A549 (cell line): ENCODE data around the gene CEP63. TPM values are rescaled to one million over a fixed set of nuclear protein-coding genes. Genes with fewer than 3 reads are reported as not detected.

Source experiments
- ATAC-seq, 2 experiments: fragments of 200-7000 bp in 1 of 2; fragments of >200 bp in 1 of 2; cut with Nextera tagmentation in 1 of 2; cut with Tn5 transposase in 1 of 2; 3 replicates each; pipeline versions ENCODE4 v1.8.0 to v1.9.1; 2018 to 2020; ENCODE audit warnings: mild to moderate bottlenecking in 1 of 2, moderate library complexity in 1 of 2
- CTCF ChIA-PET: fragments of 300-600 bp; sonication (Branson Sonifier 250); formaldehyde crosslinking; extraction: SDS; loops from one replicate; lab custom pipeline; 2021; ENCODE audit warnings: antibody characterized with exemption, inconsistent platforms; lab: Yijun Ruan, JAX
- POLR2A ChIA-PET: fragments of 350-600 bp; formaldehyde crosslinking; extraction: SDS; loops from one replicate; lab custom pipeline; 2021; ENCODE audit warnings: antibody characterized with exemption, inconsistent platforms; lab: Yijun Ruan, JAX
- DNase-seq, 2 experiments: peaks; one replicate each; pipeline versions ENCODE4 v3.0.0 to v3.0.0-alpha.2; 2011 to 2016; ENCODE audit warnings: low read depth in 1 of 2, low spot score in 1 of 2
- FAIRE-seq: peaks from 2 replicates; lab custom pipeline; 2011; peaks lifted over from hg19 to GRCh38; lab: Jason Lieb, UNC
- H3K27ac ChIP-seq, 2 experiments: fragments of >200 bp; sonication (Bioruptor Twin); formaldehyde crosslinking; 3 replicates each; pipeline ENCODE4 v1.5.1; 2016 to 2017
- H3K4me1 ChIP-seq: fragments of >200 bp; sonication (Bioruptor Twin); formaldehyde crosslinking; 3 replicates; pipeline ENCODE4 v1.6.1; 2016
- H3K4me2 ChIP-seq: fragments of >200 bp; sonication (Bioruptor Twin); formaldehyde crosslinking; 3 replicates; pipeline ENCODE4 v1.6.1; 2016
- H3K4me3 ChIP-seq: fragments of >200 bp; sonication (Bioruptor Twin); formaldehyde crosslinking; 3 replicates; pipeline ENCODE4 v1.5.1; 2016
- H3K9me3 ChIP-seq: fragments of >200 bp; sonication (Bioruptor Twin); formaldehyde crosslinking; 3 replicates; pipeline ENCODE4 v1.6.1; 2016
- EHF ChIP-seq: fragments of 250-450 bp; sonication (Bioruptor Pico); IDR thresholded peaks from 2 replicates; pipeline ENCODE4 v1.5.0; 2020; ENCODE audit warnings: mild to moderate bottlenecking
- EHMT2 ChIP-seq: fragments of 200-600 bp; sonication (generic); IDR thresholded peaks from 2 replicates; pipeline ENCODE4 v1.6.1; 2016; ENCODE audit warnings: antibody characterized with exemption, low read depth, mild to moderate bottlenecking, moderate library complexity
- EP300 ChIP-seq, 2 experiments: fragments of >200 bp; sonication (Bioruptor Twin); formaldehyde crosslinking; IDR thresholded peaks; 2 replicates in 1 of 2; 3 replicates in 1 of 2; pipeline ENCODE4 v1.6.1; 2016 to 2017
- ESRRA ChIP-seq: fragments of 150-350 bp; IDR thresholded peaks from 2 replicates; pipeline ENCODE4 v1.6.1; 2014; ENCODE audit warnings: mild to moderate bottlenecking, low read length, borderline replicate concordance
- FOSL2 ChIP-seq, 2 experiments: fragments of 450-650 bp in 1 of 2; fragments of >200 bp in 1 of 2; sonication (Bioruptor Twin) in 1 of 2; formaldehyde crosslinking; IDR thresholded peaks; 2 replicates each; pipeline versions ENCODE4 v1.5.0 to v1.6.1; 2016 to 2020; ENCODE audit warnings: mild to moderate bottlenecking in 1 of 2, moderate library complexity in 1 of 2
- FOXS1 ChIP-seq: fragments of 250-450 bp; sonication (Bioruptor Pico); IDR thresholded peaks from 2 replicates; pipeline ENCODE4 v1.5.0; 2020; ENCODE audit warnings: mild to moderate bottlenecking, moderate library complexity
- GATA3 ChIP-seq: IDR thresholded peaks from 2 replicates; pipeline ENCODE4 v1.6.1; 2012; ENCODE audit warnings: borderline replicate concordance
- HDAC2 ChIP-seq: fragments of 200-600 bp; sonication (generic); IDR thresholded peaks from 2 replicates; pipeline ENCODE4 v1.6.1; 2016
- HEYL ChIP-seq: fragments of 250-450 bp; sonication (Bioruptor Pico); IDR thresholded peaks from 2 replicates; pipeline ENCODE4 v1.8.0; 2021; ENCODE audit warnings: mild to moderate bottlenecking, moderate library complexity
- HOXA7 ChIP-seq: fragments of 250-450 bp; sonication (Bioruptor Pico); IDR thresholded peaks from 2 replicates; pipeline ENCODE4 v1.5.0; 2020; ENCODE audit warnings: mild to moderate bottlenecking, moderate library complexity
- HOXB5 ChIP-seq: fragments of 250-450 bp; sonication (Bioruptor Pico); IDR thresholded peaks from 2 replicates; pipeline ENCODE4 v1.5.0; 2020; ENCODE audit warnings: mild to moderate bottlenecking, moderate library complexity
- JUNB ChIP-seq: fragments of >200 bp; sonication (Bioruptor Twin); formaldehyde crosslinking; IDR thresholded peaks from 2 replicates; pipeline ENCODE4 v1.6.1; 2016
- KDM1A ChIP-seq: fragments of 200-600 bp; sonication (generic); IDR thresholded peaks from 2 replicates; pipeline ENCODE4 v1.6.1; 2016; ENCODE audit warnings: low read depth, mild to moderate bottlenecking
- KDM5A ChIP-seq: fragments of 200-600 bp; sonication (generic); IDR thresholded peaks from 2 replicates; pipeline ENCODE4 v1.6.1; 2016; ENCODE audit warnings: antibody characterized with exemption, mild to moderate bottlenecking
- MAFK ChIP-seq: fragments of 450-650 bp; IDR thresholded peaks from 2 replicates; pipeline ENCODE4 v1.6.1; 2014; ENCODE audit not compliant: partially characterized antibody
- MAZ ChIP-seq: fragments of 150-350 bp; IDR thresholded peaks from 2 replicates; pipeline ENCODE4 v1.6.1; 2014; ENCODE audit warnings: antibody characterized with exemption, low read depth, low read length, borderline replicate concordance
- MYC ChIP-seq: IDR thresholded peaks from 2 replicates; pipeline ENCODE4 v1.6.1; 2012; ENCODE audit warnings: mild to moderate bottlenecking, inconsistent platforms, low read length, improper control_type of control experiment, borderline replicate concordance
- NFE2L2 ChIP-seq: fragments of 150-350 bp; conservative IDR thresholded peaks from 2 replicates; pipeline ENCODE4 v1.6.1; 2014; ENCODE audit warnings: low read length
- NPAS2 ChIP-seq: fragments of 250-450 bp; sonication (Bioruptor Pico); IDR thresholded peaks from 2 replicates; pipeline ENCODE4 v1.8.0; 2022; ENCODE audit warnings: mild to moderate bottlenecking, moderate library complexity, borderline replicate concordance
- POLR2AphosphoS2 ChIP-seq: conservative IDR thresholded peaks from 2 replicates; pipeline ENCODE4 v1.6.1; 2012; ENCODE audit warnings: low read length, improper control_type of control experiment, inconsistent platforms
- RFX5 ChIP-seq: fragments of 450-650 bp; IDR thresholded peaks from 2 replicates; pipeline ENCODE4 v1.7.1; 2014; ENCODE audit warnings: antibody characterized with exemption, mild to moderate bottlenecking, moderate library complexity
- RNF2 ChIP-seq: fragments of 200-600 bp; sonication (generic); IDR thresholded peaks from 2 replicates; pipeline ENCODE4 v1.6.1; 2016; ENCODE audit warnings: low read depth, mild to moderate bottlenecking, antibody characterized with exemption, moderate library complexity, borderline replicate concordance
- TFCP2L1 ChIP-seq: fragments of 250-450 bp; sonication (Bioruptor Pico); IDR thresholded peaks from 2 replicates; pipeline ENCODE4 v1.5.0; 2021; ENCODE audit warnings: mild to moderate bottlenecking
- TP53 ChIP-seq: fragments of 250-450 bp; sonication (Bioruptor Pico); IDR thresholded peaks from 2 replicates; pipeline ENCODE4 v1.5.0; 2021; ENCODE audit warnings: mild to moderate bottlenecking, moderate library complexity
- ZFP36 ChIP-seq: fragments of 450-650 bp; IDR thresholded peaks from 2 replicates; pipeline ENCODE4 v1.6.1; 2014; ENCODE audit warnings: borderline replicate concordance; ENCODE audit not compliant: partially characterized antibody
- WGBS: methylation state at CpG from one replicate; pipeline ENCODE4 v1.1.6; 2017; ENCODE audit errors: missing lambda C conversion rate; 5-methylcytosine and 5-hydroxymethylcytosine counted together
- polyA plus RNA-seq, 4 experiments: library from polyadenylated mRNA; depleted of rRNA in 3 of 4; stranded (reverse); fragments of >200 nt; fragmentation: RNase III in 1 of 4; extraction: RNeasy Plus Mini Kit Qiagen cat#74134 plus additional on column Dnase treatment in 1 of 4; gene quantifications; 2 replicates in 3 of 4; 3 replicates in 1 of 4; pipeline ENCODE4 v1.2.3, GENCODE V29; 2011 to 2017
- TF ChIP-seq, protein P1 (sequence below): fragments of 200-600 bp; sonication (generic); IDR thresholded peaks from 2 replicates; pipeline ENCODE4 v1.6.1; 2016; ENCODE audit warnings: antibody characterized with exemption, mild to moderate bottlenecking, moderate library complexity
- TF ChIP-seq, protein P2 (sequence below): IDR thresholded peaks from 2 replicates; pipeline ENCODE4 v1.6.1; 2012
- TF ChIP-seq, protein P3 (sequence below): fragments of 250-450 bp; sonication (Bioruptor Pico); IDR thresholded peaks from 2 replicates; pipeline ENCODE4 v1.5.0; 2021; ENCODE audit warnings: mild to moderate bottlenecking, moderate library complexity, borderline replicate concordance

Gene CEP63
- polyA plus RNA-seq, 2 of the 4 experiments (the other 2 are of a cell fraction), result 17.4 to 24.0 TPM

DNA sequence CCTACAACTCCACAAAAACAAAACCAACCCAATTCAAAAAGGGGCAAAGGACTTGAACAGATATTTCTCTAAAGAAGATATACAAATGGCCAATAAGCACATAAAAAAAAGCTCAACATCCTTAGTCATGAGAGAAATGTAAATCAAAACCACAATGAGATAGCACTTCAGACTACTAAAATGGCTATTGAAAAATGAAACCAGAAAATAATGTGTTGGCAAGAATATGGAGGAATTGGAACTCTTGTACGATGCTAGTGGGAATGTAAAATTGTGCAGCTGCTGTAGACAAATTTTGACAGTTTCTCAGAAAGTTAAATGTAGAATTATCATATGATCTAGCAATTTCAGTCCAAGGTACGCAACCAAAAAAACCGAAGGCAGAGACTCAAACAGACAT, 136.0 kb downstream of the CEP63 start:
- FAIRE-seq (no peak), ATAC-seq (no peak), DNase-seq (no peak)
- H3K4me2 ChIP-seq, result no peak overlapping the region
- no peak overlapping the region for H3K27ac ChIP-seq
- CTCF ChIA-PET, result no interaction called here
- WGBS, result 63% methylated on average over 3 of the region's 3 CpGs
- no peak overlapping the region for H3K4me3 ChIP-seq
- TF ChIP-seq, protein P1, sequence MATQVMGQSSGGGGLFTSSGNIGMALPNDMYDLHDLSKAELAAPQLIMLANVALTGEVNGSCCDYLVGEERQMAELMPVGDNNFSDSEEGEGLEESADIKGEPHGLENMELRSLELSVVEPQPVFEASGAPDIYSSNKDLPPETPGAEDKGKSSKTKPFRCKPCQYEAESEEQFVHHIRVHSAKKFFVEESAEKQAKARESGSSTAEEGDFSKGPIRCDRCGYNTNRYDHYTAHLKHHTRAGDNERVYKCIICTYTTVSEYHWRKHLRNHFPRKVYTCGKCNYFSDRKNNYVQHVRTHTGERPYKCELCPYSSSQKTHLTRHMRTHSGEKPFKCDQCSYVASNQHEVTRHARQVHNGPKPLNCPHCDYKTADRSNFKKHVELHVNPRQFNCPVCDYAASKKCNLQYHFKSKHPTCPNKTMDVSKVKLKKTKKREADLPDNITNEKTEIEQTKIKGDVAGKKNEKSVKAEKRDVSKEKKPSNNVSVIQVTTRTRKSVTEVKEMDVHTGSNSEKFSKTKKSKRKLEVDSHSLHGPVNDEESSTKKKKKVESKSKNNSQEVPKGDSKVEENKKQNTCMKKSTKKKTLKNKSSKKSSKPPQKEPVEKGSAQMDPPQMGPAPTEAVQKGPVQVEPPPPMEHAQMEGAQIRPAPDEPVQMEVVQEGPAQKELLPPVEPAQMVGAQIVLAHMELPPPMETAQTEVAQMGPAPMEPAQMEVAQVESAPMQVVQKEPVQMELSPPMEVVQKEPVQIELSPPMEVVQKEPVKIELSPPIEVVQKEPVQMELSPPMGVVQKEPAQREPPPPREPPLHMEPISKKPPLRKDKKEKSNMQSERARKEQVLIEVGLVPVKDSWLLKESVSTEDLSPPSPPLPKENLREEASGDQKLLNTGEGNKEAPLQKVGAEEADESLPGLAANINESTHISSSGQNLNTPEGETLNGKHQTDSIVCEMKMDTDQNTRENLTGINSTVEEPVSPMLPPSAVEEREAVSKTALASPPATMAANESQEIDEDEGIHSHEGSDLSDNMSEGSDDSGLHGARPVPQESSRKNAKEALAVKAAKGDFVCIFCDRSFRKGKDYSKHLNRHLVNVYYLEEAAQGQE, result no peak
- TF ChIP-seq RFX5, result no peak
- no peak for TF ChIP-seq TP53 (CRISPR knock-in tag)
- no peak for TF ChIP-seq MYC
- no peak for TF ChIP-seq FOXS1 (CRISPR knock-in tag)
- no peak for TF ChIP-seq MAFK
- TF ChIP-seq GATA3, result no peak
- no peak for TF ChIP-seq HOXB5 (CRISPR knock-in tag)
- no peak for TF ChIP-seq MAZ
- TF ChIP-seq NFE2L2, result no peak
- no peak for TF ChIP-seq EHMT2
- TF ChIP-seq EHF (CRISPR knock-in tag), result no peak
- no peak for TF ChIP-seq JUNB
- TF ChIP-seq FOSL2 (IDR thresholded peaks at IDR 0.05), result no peak
- TF ChIP-seq FOSL2 (CRISPR knock-in tag; IDR thresholded peaks at IDR 0.05), result no peak
- TF ChIP-seq, protein P2, sequence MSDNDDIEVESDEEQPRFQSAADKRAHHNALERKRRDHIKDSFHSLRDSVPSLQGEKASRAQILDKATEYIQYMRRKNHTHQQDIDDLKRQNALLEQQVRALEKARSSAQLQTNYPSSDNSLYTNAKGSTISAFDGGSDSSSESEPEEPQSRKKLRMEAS, result no peak
- no peak for TF ChIP-seq KDM1A
- TF ChIP-seq, protein P3, sequence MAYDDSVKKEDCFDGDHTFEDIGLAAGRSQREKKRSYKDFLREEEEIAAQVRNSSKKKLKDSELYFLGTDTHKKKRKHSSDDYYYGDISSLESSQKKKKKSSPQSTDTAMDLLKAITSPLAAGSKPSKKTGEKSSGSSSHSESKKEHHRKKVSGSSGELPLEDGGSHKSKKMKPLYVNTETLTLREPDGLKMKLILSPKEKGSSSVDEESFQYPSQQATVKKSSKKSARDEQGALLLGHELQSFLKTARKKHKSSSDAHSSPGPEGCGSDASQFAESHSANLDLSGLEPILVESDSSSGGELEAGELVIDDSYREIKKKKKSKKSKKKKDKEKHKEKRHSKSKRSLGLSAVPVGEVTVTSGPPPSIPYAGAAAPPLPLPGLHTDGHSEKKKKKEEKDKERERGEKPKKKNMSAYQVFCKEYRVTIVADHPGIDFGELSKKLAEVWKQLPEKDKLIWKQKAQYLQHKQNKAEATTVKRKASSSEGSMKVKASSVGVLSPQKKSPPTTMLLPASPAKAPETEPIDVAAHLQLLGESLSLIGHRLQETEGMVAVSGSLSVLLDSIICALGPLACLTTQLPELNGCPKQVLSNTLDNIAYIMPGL (CRISPR knock-in tag), result no peak
- no peak for TF ChIP-seq ZFP36
- TF ChIP-seq HEYL (CRISPR knock-in tag), result no peak
- no peak for TF ChIP-seq EP300 (IDR thresholded peaks at IDR 0.05)
- no peaks in the 10 kb centered on the region for H3K4me1 ChIP-seq
- POLR2A ChIA-PET, result no interaction called here
- no peaks in the 10 kb centered on the region for H3K9me3 ChIP-seq

DNA sequence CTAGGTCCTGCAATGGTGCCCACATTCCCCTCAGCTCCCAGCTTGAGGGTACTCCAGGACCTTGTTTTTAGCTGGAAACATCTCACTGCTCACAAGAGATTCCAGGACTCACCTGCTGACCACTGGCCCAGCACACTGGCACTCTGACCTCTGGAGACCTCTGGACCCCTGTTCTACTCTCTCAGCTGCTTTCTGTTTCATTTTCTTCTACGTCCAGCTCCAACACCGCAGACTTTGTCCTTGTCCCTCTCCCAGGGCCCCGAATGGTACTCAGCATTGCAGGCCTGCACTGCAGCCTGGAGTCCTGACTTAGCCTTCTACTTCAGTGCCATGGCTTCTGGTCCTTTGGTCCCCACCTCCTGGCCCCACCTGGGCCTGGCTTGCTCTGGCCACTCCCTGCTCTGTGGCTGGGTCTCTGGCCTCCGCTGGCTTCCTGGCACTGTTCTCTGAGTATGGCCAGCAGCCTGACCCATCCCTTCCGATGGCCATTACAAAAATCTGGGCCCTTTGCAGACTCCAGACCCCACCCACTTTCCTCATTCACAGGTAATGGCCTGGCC, 137.0 kb downstream of the CEP63 start:
- 47% methylated on average over 5 of the region's 5 CpGs for WGBS
- Histone ChIP-seq H3K4me3 (no peak overlapping the region), H3K27ac (no peak overlapping the region), H3K4me2 (no peak overlapping the region), H3K9me3 (no peaks in the 10 kb centered on the region), H3K4me1 (no peaks in the 10 kb centered on the region)
- ChIA-PET CTCF (no interaction called here), POLR2A (no interaction called here)
- DNase-seq (no peak), FAIRE-seq (no peak), ATAC-seq (no peak)
- TF ChIP-seq TFCP2L1 (CRISPR knock-in tag), result no peak
- TF ChIP-seq POLR2AphosphoS2, result no peak
- no peak for TF ChIP-seq RNF2
- TF ChIP-seq NFE2L2, result no peak
- no peak for TF ChIP-seq HOXA7 (CRISPR knock-in tag)
- TF ChIP-seq HDAC2, result no peak
- TF ChIP-seq KDM5A, result no peak
- no peak for TF ChIP-seq ESRRA
- no peak for TF ChIP-seq NPAS2 (CRISPR knock-in tag)
- no peak for TF ChIP-seq EHF (CRISPR knock-in tag)
- TF ChIP-seq HOXB5 (CRISPR knock-in tag), result no peak
- TF ChIP-seq GATA3, result no peak
